Osteocyte (in vitro differentiated cells): Measurements from ENCODE around the gene CARD11. TPM values are rescaled to one million over a fixed set of nuclear protein-coding genes. Genes with fewer than 3 reads are reported as not detected.

Experiments
- DNase-seq: peaks from one replicate; pipeline ENCODE4 v3.0.0; 2021; ENCODE audit warnings: mixed read lengths; ENCODE audit not compliant: unreplicated experiment; ENCODE audit errors: extremely low spot score
- H3K27ac Mint-ChIP-seq: one replicate; pipeline ENCODE4 v1.8.0; 2021; ENCODE audit warnings: mild to moderate bottlenecking, mixed read lengths; ENCODE audit not compliant: unreplicated experiment
- H3K27me3 Mint-ChIP-seq: one replicate; pipeline ENCODE4 v1.8.0; 2021; ENCODE audit warnings: mixed read lengths; ENCODE audit not compliant: unreplicated experiment
- H3K36me3 Mint-ChIP-seq: one replicate; pipeline ENCODE4 v1.8.0; 2021; ENCODE audit warnings: mixed read lengths; ENCODE audit not compliant: unreplicated experiment
- H3K4me1 Mint-ChIP-seq: one replicate; pipeline ENCODE4 v1.8.0; 2021; ENCODE audit warnings: mixed read lengths; ENCODE audit not compliant: unreplicated experiment
- H3K4me3 Mint-ChIP-seq: one replicate; pipeline ENCODE4 v1.8.0; 2021; ENCODE audit warnings: mild to moderate bottlenecking, moderate library complexity, mixed read lengths; ENCODE audit not compliant: unreplicated experiment
- H3K9me3 Mint-ChIP-seq: one replicate; pipeline ENCODE4 v1.8.0; 2021; ENCODE audit warnings: mixed read lengths; ENCODE audit not compliant: unreplicated experiment
- total RNA-seq: library from RNA; stranded (reverse); gene quantifications from 2 replicates; pipeline ENCODE4 v1.2.1, GENCODE V29; 2021
- TF ChIP-seq, protein P1 (sequence below): fragments of 200-600 bp; sonication (generic); IDR thresholded peaks from 2 replicates; pipeline ENCODE4 v1.5.0; 2021; ENCODE audit warnings: antibody characterized with exemption, mild to moderate bottlenecking, moderate library complexity

The CARD11 gene
- total RNA-seq, 1 donor from 2014 or later, result 0.24 TPM

DNA sequence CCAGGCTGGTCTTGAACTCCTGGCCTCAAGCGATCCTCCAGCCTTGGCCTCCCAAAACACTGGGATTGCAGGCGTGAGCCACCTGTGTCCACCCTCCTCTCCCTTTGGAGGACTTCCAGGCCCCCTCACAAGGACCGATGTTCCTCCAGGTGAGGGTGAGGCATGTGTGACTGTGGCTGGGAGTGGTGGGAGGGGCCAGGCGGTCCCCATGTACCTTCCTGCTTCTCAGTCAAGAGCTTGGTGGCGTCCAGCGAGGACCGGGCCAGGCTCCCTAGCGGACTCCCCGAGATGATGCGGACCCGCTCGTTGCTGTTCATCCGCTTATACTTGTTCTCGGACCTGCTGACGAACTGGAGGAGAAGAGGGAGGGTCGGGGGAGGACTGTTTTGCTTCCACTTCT, 128.6 kb downstream of the CARD11 start:
- no peak overlapping the region for H3K27ac Mint-ChIP-seq
- no peaks in the 10 kb centered on the region for H3K9me3 Mint-ChIP-seq
- H3K27me3 Mint-ChIP-seq, result peaks cover 23% of the 10 kb centered on the region
- no peaks in the 10 kb centered on the region for H3K4me1 Mint-ChIP-seq
- H3K36me3 Mint-ChIP-seq, result no peaks in the 10 kb centered on the region
- TF ChIP-seq, protein P1, sequence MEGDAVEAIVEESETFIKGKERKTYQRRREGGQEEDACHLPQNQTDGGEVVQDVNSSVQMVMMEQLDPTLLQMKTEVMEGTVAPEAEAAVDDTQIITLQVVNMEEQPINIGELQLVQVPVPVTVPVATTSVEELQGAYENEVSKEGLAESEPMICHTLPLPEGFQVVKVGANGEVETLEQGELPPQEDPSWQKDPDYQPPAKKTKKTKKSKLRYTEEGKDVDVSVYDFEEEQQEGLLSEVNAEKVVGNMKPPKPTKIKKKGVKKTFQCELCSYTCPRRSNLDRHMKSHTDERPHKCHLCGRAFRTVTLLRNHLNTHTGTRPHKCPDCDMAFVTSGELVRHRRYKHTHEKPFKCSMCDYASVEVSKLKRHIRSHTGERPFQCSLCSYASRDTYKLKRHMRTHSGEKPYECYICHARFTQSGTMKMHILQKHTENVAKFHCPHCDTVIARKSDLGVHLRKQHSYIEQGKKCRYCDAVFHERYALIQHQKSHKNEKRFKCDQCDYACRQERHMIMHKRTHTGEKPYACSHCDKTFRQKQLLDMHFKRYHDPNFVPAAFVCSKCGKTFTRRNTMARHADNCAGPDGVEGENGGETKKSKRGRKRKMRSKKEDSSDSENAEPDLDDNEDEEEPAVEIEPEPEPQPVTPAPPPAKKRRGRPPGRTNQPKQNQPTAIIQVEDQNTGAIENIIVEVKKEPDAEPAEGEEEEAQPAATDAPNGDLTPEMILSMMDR, result no peak
- DNase-seq, result no peak
- H3K4me3 Mint-ChIP-seq, result no peak overlapping the region

DNA sequence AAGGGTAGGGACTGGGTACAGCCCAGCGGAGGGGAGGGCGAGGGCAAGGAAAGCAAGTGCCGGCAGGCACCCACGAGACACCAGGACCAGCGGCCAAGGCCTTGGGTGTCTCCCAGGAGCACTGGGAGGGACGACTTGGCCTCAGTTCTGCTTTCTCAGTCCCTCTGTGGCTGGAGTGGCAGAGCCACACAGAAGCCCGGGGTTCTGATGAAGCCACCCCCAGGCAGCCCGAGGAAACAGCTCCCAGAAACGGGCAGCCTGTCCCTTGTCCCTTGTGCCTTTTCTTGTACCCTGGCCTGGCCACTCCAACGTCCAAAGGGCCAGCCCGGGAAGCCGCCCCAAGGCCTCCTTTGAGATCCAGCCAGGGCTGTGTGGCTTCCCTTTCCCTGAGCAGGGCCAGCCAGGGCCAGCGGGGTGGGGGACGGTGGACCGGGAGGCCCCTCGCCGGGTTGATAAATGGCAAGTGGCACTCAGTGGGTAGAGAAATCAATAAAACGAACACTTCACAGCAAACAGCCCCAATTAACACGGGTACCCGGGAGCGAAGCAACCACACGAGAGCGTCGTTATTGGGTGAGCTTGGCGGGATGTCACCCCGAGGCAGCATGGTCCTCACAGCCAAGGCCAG, 129.8 kb downstream of the CARD11 start:
- Mint-ChIP-seq H3K9me3 (no peaks in the 10 kb centered on the region), H3K27me3 (peaks cover 17% of the 10 kb centered on the region), H3K27ac (no peak overlapping the region), H3K36me3 (no peaks in the 10 kb centered on the region), H3K4me1 (no peaks in the 10 kb centered on the region), H3K4me3 (no peak overlapping the region)
- TF ChIP-seq, protein P1, result no peak
- no peak for DNase-seq

DNA sequence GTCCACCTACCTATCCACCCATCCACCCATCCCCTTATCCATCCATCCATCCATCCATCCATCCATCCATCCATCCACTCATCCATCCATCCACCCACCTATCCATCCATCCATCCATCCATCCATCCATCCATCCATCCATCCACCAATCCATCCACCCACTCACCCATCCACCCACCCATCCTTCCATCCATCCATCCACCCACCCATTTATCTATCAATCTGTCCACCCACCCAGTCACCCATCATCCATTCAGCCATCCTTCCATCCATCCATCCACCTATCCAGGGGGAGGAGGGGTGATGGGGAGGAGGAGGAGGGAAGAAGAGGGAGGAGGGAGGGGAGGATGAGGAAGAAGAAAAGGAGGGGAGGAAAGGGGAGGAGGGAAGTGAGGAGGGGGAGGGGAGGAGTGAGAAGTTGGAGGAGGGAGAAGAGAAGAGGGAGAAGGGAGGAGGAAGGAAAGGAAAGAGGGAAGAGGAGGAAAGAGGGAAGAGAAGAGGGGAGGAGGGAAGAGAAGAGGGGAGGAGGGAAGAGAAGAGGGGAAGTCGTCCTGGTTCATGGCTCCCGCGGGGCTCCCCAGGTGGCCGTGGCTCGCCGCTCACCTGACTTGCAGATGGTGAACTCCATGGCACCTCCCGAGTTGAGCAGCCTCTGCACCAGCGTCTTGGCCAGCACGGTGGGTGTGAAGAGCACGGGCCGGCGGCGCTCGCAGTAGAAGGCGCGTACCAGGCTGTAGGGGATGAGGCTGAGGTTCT, 130.8 kb downstream of the CARD11 start:
- H3K36me3 Mint-ChIP-seq, result no peaks in the 10 kb centered on the region
- TF ChIP-seq, protein P1, result no peak
- no peaks in the 10 kb centered on the region for H3K4me1 Mint-ChIP-seq
- no peak overlapping the region for H3K27ac Mint-ChIP-seq
- peaks cover 14% of the 10 kb centered on the region for H3K27me3 Mint-ChIP-seq
- H3K9me3 Mint-ChIP-seq, result no peaks in the 10 kb centered on the region
- no peak for DNase-seq
- H3K4me3 Mint-ChIP-seq, result no peak overlapping the region

DNA sequence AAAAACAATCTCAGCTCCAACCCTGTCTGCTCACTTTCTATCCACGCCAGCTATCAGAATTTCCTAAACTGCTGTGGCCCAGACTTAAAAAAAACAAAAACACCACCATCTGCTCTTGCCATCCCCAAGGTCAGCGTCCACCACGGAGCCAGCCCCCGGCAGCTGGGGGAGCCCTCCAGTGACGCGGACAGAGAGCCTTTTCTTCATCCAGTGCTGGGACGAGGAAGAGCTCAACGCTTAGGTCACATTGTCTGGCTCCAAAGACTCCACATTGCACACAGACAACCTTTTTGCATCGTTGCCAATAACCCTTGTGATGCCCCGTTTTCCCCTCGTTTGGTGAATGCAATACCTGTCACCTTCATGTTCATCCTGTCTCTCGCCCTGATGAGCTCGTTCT, 132.2 kb downstream of the CARD11 start:
- peaks cover 7% of the 10 kb centered on the region for H3K27me3 Mint-ChIP-seq
- TF ChIP-seq, protein P1, result no peak
- no peaks in the 10 kb centered on the region for H3K4me1 Mint-ChIP-seq
- H3K9me3 Mint-ChIP-seq, result no peaks in the 10 kb centered on the region
- no peak for DNase-seq
- no peak overlapping the region for H3K4me3 Mint-ChIP-seq
- H3K36me3 Mint-ChIP-seq, result no peaks in the 10 kb centered on the region
- H3K27ac Mint-ChIP-seq, result no peak overlapping the region

DNA sequence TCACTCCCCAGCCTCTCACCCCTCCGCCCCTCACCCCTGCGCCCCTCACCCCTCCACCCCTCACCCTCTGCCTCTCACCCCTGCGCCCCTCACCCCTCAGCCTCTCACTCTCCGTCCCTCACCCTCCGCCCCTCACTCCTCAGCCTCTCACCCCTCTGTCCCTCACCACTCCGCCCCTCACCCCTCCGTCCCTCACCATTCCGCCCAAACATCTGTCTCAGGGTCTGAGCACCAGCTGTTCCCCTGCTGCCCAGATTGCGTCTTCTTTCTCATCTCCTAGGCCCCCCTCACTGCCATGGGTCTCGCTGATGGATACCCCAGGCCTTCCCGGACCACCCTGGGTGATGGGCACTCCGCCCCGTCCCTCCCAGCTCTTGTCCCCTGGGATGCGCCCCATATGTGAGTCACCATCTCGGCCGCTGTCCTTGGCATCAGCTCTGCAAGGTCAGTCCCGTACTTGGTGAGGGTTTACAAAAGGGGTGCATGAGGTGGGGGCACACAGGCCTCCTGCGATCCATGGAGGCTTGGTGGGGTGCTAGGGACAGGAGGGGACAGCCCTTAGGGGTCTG, 134.1 kb downstream of the CARD11 start:
- H3K36me3 Mint-ChIP-seq, result no peaks in the 10 kb centered on the region
- H3K9me3 Mint-ChIP-seq, result no peaks in the 10 kb centered on the region
- H3K4me3 Mint-ChIP-seq, result no peak overlapping the region
- TF ChIP-seq, protein P1, result no peak
- H3K27me3 Mint-ChIP-seq, result peaks cover 2% of the 10 kb centered on the region
- DNase-seq, result no peak
- H3K4me1 Mint-ChIP-seq, result no peaks in the 10 kb centered on the region
- H3K27ac Mint-ChIP-seq, result no peak overlapping the region
